K562 (cell line): Measurements from ENCODE around the gene MME. TPM values are rescaled to one million over a fixed set of nuclear protein-coding genes. Genes with fewer than 3 reads are reported as not detected.

Experiments
- ATAC-seq: fragments of 200-7000 bp; cut with Tn5 transposase; 3 replicates; pipeline ENCODE4 v1.9.1; 2020; ENCODE audit warnings: moderate library complexity
- BruUV-seq: library from RNA; stranded (reverse); fragments of 400-500 nt; replicated peaks from 2 replicates; lab custom pipeline; 2021; lab: Mats Ljungman, UMichigan
- CTCF ChIA-PET: fragments of 300-600 bp; formaldehyde crosslinking; extraction: SDS; loops from one replicate; lab custom pipeline; 2021; ENCODE audit warnings: low intra/inter-chr PET ratio; lab: Yijun Ruan, JAX
- POLR2A ChIA-PET: fragments of 300-600, 350-650 bp; sonication (Branson Sonifier 250); formaldehyde crosslinking; extraction: SDS; loops from one replicate; lab custom pipeline; 2021; ENCODE audit warnings: antibody characterized with exemption, inconsistent platforms; lab: Yijun Ruan, JAX
- DNase-seq, 4 experiments: peaks; one replicate each; pipeline versions ENCODE4 v3.0.0 to v3.0.0-alpha.2; 2011 to 2018; ENCODE audit warnings: low spot score in 3 of 4, mixed read lengths in 3 of 4; ENCODE audit errors: extremely low read depth in 1 of 4
- FAIRE-seq: peaks from 2 replicates; lab custom pipeline; 2011; peaks lifted over from hg19 to GRCh38; lab: Jason Lieb, UNC
- H2AFZ ChIP-seq: 2 replicates; pipeline ENCODE4 v1.6.0; 2011; ENCODE audit warnings: low read depth, low read length, control low read depth, inconsistent platforms
- H3K27ac ChIP-seq: fragments of 200-600 bp; 3 replicates; pipeline ENCODE4 v1.8.0; 2011; ENCODE audit warnings: low read depth, mild to moderate bottlenecking, control low read depth, inconsistent platforms, low read length, moderate library complexity, mixed read lengths; ENCODE audit errors: extremely low read depth
- H3K27me3 ChIP-seq, 2 experiments: fragments of 300-600 bp in 1 of 2; 2 replicates in 1 of 2; 3 replicates in 1 of 2; pipeline versions ENCODE4 v1.6.0 to v1.8.0; 2011; ENCODE audit warnings: inconsistent platforms in 2 of 2, low read length in 2 of 2, mild to moderate bottlenecking in 1 of 2, mixed read lengths in 1 of 2, moderate library complexity in 1 of 2; ENCODE audit not compliant: control insufficient read depth in 2 of 2, insufficient read depth in 2 of 2
- H3K36me3 ChIP-seq: fragments of 300-600 bp; 3 replicates; pipeline ENCODE4 v1.8.0; 2011; ENCODE audit warnings: mild to moderate bottlenecking, low read length, inconsistent platforms; ENCODE audit not compliant: control insufficient read depth, insufficient read depth
- H3K4me1 ChIP-seq, 2 experiments: fragments of 200-600 bp in 1 of 2; replicated peaks in 1 of 2; 2 replicates in 1 of 2; 3 replicates in 1 of 2; pipeline versions ENCODE4 v1.5.1 to v1.8.0; 2011; ENCODE audit warnings: inconsistent platforms in 2 of 2, low read length in 2 of 2, mild to moderate bottlenecking in 1 of 2, mixed read lengths in 1 of 2, moderate library complexity in 1 of 2; ENCODE audit not compliant: control insufficient read depth in 2 of 2, insufficient read depth in 2 of 2
- H3K4me2 ChIP-seq: 2 replicates; pipeline ENCODE4 v1.6.1; 2011; ENCODE audit warnings: low read length, control low read depth, inconsistent platforms, mixed read lengths; ENCODE audit not compliant: insufficient read depth
- H3K4me3 ChIP-seq: fragments of 200-600 bp; sonication (generic), shearing (Covaris generic); 2 replicates; pipeline ENCODE4 v1.5.1; 2016; ENCODE audit warnings: control low read depth, inconsistent platforms
- H3K79me2 ChIP-seq: fragments of 200-600 bp; 3 replicates; pipeline ENCODE4 v1.8.0; 2011; ENCODE audit warnings: low read length, inconsistent platforms; ENCODE audit not compliant: control insufficient read depth, insufficient read depth
- H3K9ac ChIP-seq, 2 experiments: 2 replicates each; pipeline versions ENCODE4 v1.6.0 to v1.6.1; 2011; ENCODE audit warnings: low read depth in 2 of 2, low read length in 2 of 2, control low read depth in 1 of 2, inconsistent platforms in 1 of 2, mild to moderate bottlenecking in 1 of 2, mixed read lengths in 1 of 2; ENCODE audit not compliant: insufficient read depth in 1 of 2
- H3K9me1 ChIP-seq: one replicate; pipeline ENCODE4 v1.6.0; 2011; ENCODE audit warnings: inconsistent platforms, mild to moderate bottlenecking, low read length, moderate library complexity; ENCODE audit not compliant: control insufficient read depth, insufficient read depth
- H3K9me3 ChIP-seq: replicated peaks from 2 replicates; pipeline ENCODE4 v1.5.1; 2011; ENCODE audit warnings: low read depth, low read length, inconsistent platforms; ENCODE audit not compliant: control insufficient read depth, insufficient read depth
- H4K20me1 ChIP-seq: replicated peaks from 2 replicates; pipeline ENCODE4 v1.6.1; 2011; ENCODE audit warnings: low read length, inconsistent platforms, mixed read lengths; ENCODE audit not compliant: control insufficient read depth, insufficient read depth
- ELF2 ChIP-seq: fragments of 250-450 bp; sonication (Bioruptor Pico); IDR thresholded peaks from 2 replicates; pipeline ENCODE4 v1.5.0; 2021; ENCODE audit warnings: mild to moderate bottlenecking
- FOXA3 ChIP-seq, 2 experiments: fragments of 450-650 bp in 1 of 2; sonication (generic) in 1 of 2; formaldehyde crosslinking; IDR thresholded peaks in 1 of 2; conservative IDR thresholded peaks in 1 of 2; 2 replicates each; pipeline versions ENCODE4 v1.4.0 to v1.8.0; 2020 to 2022; ENCODE audit warnings: mild to moderate bottlenecking in 2 of 2, missing genetic modification reagents in 1 of 2
- NCOA2 ChIP-seq, 2 experiments: fragments of 450-650 bp; IDR thresholded peaks; 2 replicates each; pipeline ENCODE4 v1.6.1; 2018; ENCODE audit warnings: mild to moderate bottlenecking in 2 of 2, moderate library complexity in 1 of 2; ENCODE audit not compliant: partially characterized antibody in 2 of 2
- NUFIP1 ChIP-seq: fragments of 450-650 bp; IDR thresholded peaks from 2 replicates; pipeline ENCODE4 v1.6.1; 2018; ENCODE audit not compliant: partially characterized antibody
- POLR2AphosphoS2 ChIP-seq: IDR thresholded peaks from 2 replicates; pipeline ENCODE4 v1.6.1; 2012; ENCODE audit warnings: low read length, improper control_type of control experiment
- SMAD3 ChIP-seq: fragments of 450-650 bp; formaldehyde crosslinking; conservative IDR thresholded peaks from 2 replicates; pipeline ENCODE4 v1.4.0; 2020; ENCODE audit warnings: mild to moderate bottlenecking
- ZC3H8 ChIP-seq: fragments of 450-650 bp; IDR thresholded peaks from 2 replicates; pipeline ENCODE4 v1.6.1; 2017
- ZNF444 ChIP-seq: fragments of 250-450 bp; sonication (Bioruptor Pico); IDR thresholded peaks from 2 replicates; pipeline ENCODE4 v1.4.0; 2020; ENCODE audit warnings: mild to moderate bottlenecking, moderate library complexity
- ZNF445 ChIP-seq: fragments of 250-450 bp; sonication (Bioruptor Pico); IDR thresholded peaks from 2 replicates; pipeline ENCODE4 v1.4.0; 2020; ENCODE audit warnings: low read depth, mild to moderate bottlenecking, moderate library complexity
- ZNF780A ChIP-seq: fragments of 250-450 bp; sonication (Bioruptor Pico); IDR thresholded peaks from 2 replicates; pipeline ENCODE4 v1.5.0; 2021; ENCODE audit warnings: mild to moderate bottlenecking
- WGBS: fragments of 100-300 bp; shearing (Covaris generic); methylation state at CpG from one replicate; pipeline ENCODE4 v1.1.6; 2016; ENCODE audit warnings: low coverage, mixed read lengths; ENCODE audit not compliant: insufficient coverage; ENCODE audit errors: missing lambda C conversion rate; 5-methylcytosine and 5-hydroxymethylcytosine counted together
- in situ Hi-C: fragments of 300-500 bp; cut with MboI; formaldehyde crosslinking; loops from 4 replicates; pipeline ENCODE4 v1.15.0; 2018; ENCODE audit warnings: inconsistent platforms, mixed read lengths
- intact Hi-C: fragments of 100-400 bp; cut with micrococcal nuclease; formaldehyde crosslinking; loops from 2 replicates; pipeline ENCODE4 v1.14.2; 2022
- polyA plus RNA-seq, 8 experiments: library from polyadenylated mRNA; depleted of rRNA in 4 of 8; stranded (reverse) in 5 of 8; unstranded in 3 of 8; fragments of >200 nt; fragmentation: Nextera tagmentation in 2 of 8; fragmentation: Illumina TruSeq in 1 of 8; extraction: Ambion mirVana in 2 of 8; extraction: Trizol in 1 of 8; gene quantifications; 2 replicates each; pipeline versions ENCODE4 v1.2.1 to v1.2.3, GENCODE V29; 2011 to 2014; ENCODE audit warnings: inconsistent platforms in 1 of 8, missing spikeins in 1 of 8
- total RNA-seq, 7 experiments: library from RNA; depleted of rRNA in 6 of 7; stranded (reverse); fragments of >200 nt in 6 of 7; fragmentation: Illumina TruSeq in 2 of 7; extraction: Trizol in 2 of 7; gene quantifications; 2 replicates each; pipeline versions ENCODE4 v1.2.1 to v1.2.3, GENCODE V29; 2011 to 2021; ENCODE audit warnings: low replicate concordance in 1 of 7
- TF ChIP-seq, protein P1 (sequence below), 2 experiments: fragments of 450-650 bp; conservative IDR thresholded peaks; 2 replicates each; pipeline ENCODE4 v1.6.1; 2017; ENCODE audit warnings: mild to moderate bottlenecking in 2 of 2, moderate library complexity in 2 of 2
- TF ChIP-seq, protein P2 (sequence below): fragments of 250-450 bp; sonication (Bioruptor Pico); IDR thresholded peaks from 2 replicates; pipeline ENCODE4 v1.5.0; 2020; ENCODE audit warnings: mild to moderate bottlenecking, borderline replicate concordance
- TF ChIP-seq, protein P3 (sequence below): fragments of 450-650 bp; formaldehyde crosslinking; IDR thresholded peaks from 2 replicates; pipeline ENCODE4 v1.4.0; 2020; ENCODE audit warnings: mild to moderate bottlenecking, mixed read lengths
- TF ChIP-seq, protein P4 (sequence below): fragments of 250-450 bp; sonication (Bioruptor Pico); IDR thresholded peaks from 2 replicates; pipeline ENCODE4 v1.8.0; 2022; ENCODE audit warnings: moderate library complexity, mild to moderate bottlenecking, inconsistent platforms
- TF ChIP-seq, protein P5 (sequence below): fragments of 250-450 bp; sonication (Bioruptor Pico); IDR thresholded peaks from 2 replicates; pipeline ENCODE4 v1.8.0; 2022; ENCODE audit warnings: inconsistent platforms, mild to moderate bottlenecking, moderate library complexity, borderline replicate concordance

Gene MME
- total and polyA plus RNA-seq, 9 of the 15 experiments (the other 6 are each of a cell fraction or from before 2014, with no cell fraction given): 0.80 to 8.6 (median 2.5) TPM

DNA sequence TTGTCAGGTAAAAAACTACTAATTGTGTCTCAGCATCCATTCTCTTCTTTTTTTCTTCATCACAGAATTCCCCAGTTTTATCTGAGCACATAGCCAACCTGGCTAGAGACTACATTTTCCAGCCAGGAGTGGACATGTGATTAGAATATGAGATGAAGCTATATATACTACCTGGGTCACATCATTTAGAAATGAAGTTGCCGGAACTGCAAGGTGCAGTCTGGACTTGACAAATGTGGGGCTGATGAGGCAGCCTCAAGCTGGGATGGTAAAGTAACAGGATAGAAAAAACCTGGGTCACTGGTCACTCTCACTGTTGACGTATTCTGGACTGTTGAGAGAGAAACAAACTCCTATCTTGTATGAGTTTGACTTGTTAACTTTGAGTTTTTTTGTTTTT is 113.7 kb downstream of the MME start:
- no TSS peak for BruUV-seq
- no peak for ATAC-seq
- H3K36me3 ChIP-seq: no peaks in the 10 kb centered on the region
- FAIRE-seq: no peak
- H3K79me2 ChIP-seq: no peaks in the 10 kb centered on the region
- intact Hi-C loops: no loop called here
- H3K4me1 ChIP-seq: peaks cover 0 to 7% of the 10 kb centered on the region in 2 experiments; a peak in 2 of 5 replicates
- H3K9ac ChIP-seq: no peak overlapping the region
- no peaks in the 10 kb centered on the region for H3K9me1 ChIP-seq
- no peaks in the 10 kb centered on the region for H3K9me3 ChIP-seq
- no peak for DNase-seq
- CTCF ChIA-PET: no interaction called here
- H3K4me3 ChIP-seq: no peak overlapping the region
- WGBS: 82% methylated on average over 2 of the region's 2 CpGs
- POLR2A ChIA-PET: interaction anchor here (1.0 kb wide), 1 partner anchor 19 kb away, joined by 3 read pairs; no protein-coding TSS in a partner anchor
- in situ Hi-C loops: no loop called here
- no peaks in the 10 kb centered on the region for H4K20me1 ChIP-seq
- H3K27me3 ChIP-seq: no peaks in the 10 kb centered on the region
- H3K27ac ChIP-seq: no peak overlapping the region
- no peak overlapping the region for H3K4me2 ChIP-seq
- H2AFZ ChIP-seq: no peak overlapping the region
- TF ChIP-seq NCOA2 (IDR thresholded peaks at IDR 0.05; ENCODE audit: partially characterized antibody in 2 of 2): no peak
- no peak for TF ChIP-seq ZNF780A
- no peak for TF ChIP-seq ZC3H8
- TF ChIP-seq, protein P1, sequence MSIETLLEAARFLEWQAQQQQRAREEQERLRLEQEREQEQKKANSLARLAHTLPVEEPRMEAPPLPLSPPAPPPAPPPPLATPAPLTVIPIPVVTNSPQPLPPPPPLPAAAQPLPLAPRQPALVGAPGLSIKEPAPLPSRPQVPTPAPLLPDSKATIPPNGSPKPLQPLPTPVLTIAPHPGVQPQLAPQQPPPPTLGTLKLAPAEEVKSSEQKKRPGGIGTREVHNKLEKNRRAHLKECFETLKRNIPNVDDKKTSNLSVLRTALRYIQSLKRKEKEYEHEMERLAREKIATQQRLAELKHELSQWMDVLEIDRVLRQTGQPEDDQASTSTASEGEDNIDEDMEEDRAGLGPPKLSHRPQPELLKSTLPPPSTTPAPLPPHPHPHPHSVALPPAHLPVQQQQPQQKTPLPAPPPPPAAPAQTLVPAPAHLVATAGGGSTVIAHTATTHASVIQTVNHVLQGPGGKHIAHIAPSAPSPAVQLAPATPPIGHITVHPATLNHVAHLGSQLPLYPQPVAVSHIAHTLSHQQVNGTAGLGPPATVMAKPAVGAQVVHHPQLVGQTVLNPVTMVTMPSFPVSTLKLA (conservative IDR thresholded peaks at IDR 0.05): no peak
- TF ChIP-seq, protein P2, sequence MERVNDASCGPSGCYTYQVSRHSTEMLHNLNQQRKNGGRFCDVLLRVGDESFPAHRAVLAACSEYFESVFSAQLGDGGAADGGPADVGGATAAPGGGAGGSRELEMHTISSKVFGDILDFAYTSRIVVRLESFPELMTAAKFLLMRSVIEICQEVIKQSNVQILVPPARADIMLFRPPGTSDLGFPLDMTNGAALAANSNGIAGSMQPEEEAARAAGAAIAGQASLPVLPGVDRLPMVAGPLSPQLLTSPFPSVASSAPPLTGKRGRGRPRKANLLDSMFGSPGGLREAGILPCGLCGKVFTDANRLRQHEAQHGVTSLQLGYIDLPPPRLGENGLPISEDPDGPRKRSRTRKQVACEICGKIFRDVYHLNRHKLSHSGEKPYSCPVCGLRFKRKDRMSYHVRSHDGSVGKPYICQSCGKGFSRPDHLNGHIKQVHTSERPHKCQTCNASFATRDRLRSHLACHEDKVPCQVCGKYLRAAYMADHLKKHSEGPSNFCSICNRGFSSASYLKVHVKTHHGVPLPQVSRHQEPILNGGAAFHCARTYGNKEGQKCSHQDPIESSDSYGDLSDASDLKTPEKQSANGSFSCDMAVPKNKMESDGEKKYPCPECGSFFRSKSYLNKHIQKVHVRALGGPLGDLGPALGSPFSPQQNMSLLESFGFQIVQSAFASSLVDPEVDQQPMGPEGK (CRISPR knock-in tag): no peak
- TF ChIP-seq, protein P3, sequence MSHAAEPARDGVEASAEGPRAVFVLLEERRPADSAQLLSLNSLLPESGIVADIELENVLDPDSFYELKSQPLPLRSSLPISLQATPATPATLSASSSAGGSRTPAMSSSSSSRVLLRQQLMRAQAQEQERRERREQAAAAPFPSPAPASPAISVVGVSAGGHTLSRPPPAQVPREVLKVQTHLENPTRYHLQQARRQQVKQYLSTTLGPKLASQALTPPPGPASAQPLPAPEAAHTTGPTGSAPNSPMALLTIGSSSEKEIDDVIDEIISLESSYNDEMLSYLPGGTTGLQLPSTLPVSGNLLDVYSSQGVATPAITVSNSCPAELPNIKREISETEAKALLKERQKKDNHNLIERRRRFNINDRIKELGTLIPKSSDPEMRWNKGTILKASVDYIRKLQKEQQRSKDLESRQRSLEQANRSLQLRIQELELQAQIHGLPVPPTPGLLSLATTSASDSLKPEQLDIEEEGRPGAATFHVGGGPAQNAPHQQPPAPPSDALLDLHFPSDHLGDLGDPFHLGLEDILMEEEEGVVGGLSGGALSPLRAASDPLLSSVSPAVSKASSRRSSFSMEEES (CRISPR knock-in tag): no peak
- no peak for TF ChIP-seq ZNF445
- TF ChIP-seq, protein P4, sequence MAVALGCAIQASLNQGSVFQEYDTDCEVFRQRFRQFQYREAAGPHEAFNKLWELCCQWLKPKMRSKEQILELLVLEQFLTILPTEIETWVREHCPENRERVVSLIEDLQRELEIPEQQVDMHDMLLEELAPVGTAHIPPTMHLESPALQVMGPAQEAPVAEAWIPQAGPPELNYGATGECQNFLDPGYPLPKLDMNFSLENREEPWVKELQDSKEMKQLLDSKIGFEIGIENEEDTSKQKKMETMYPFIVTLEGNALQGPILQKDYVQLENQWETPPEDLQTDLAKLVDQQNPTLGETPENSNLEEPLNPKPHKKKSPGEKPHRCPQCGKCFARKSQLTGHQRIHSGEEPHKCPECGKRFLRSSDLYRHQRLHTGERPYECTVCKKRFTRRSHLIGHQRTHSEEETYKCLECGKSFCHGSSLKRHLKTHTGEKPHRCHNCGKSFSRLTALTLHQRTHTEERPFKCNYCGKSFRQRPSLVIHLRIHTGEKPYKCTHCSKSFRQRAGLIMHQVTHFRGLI (CRISPR knock-in tag): no peak
- no peak for TF ChIP-seq FOXA3 (CRISPR knock-in tag; conservative IDR thresholded peaks at IDR 0.05 in 1 of 2, IDR thresholded peaks at IDR 0.05 in 1 of 2)
- no peak for TF ChIP-seq POLR2AphosphoS2
- TF ChIP-seq, protein P5, sequence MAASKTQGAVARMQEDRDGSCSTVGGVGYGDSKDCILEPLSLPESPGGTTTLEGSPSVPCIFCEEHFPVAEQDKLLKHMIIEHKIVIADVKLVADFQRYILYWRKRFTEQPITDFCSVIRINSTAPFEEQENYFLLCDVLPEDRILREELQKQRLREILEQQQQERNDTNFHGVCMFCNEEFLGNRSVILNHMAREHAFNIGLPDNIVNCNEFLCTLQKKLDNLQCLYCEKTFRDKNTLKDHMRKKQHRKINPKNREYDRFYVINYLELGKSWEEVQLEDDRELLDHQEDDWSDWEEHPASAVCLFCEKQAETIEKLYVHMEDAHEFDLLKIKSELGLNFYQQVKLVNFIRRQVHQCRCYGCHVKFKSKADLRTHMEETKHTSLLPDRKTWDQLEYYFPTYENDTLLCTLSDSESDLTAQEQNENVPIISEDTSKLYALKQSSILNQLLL (CRISPR knock-in tag): no peak
- no peak for TF ChIP-seq ELF2 (CRISPR knock-in tag)
- no peak for TF ChIP-seq SMAD3 (CRISPR knock-in tag)
- no peak for TF ChIP-seq ZNF444 (CRISPR knock-in tag)
- no peak for TF ChIP-seq NUFIP1
